ENCODE results near the gene UBE2N. TPM values are rescaled to one million over a fixed set of nuclear protein-coding genes. Genes with fewer than 3 reads are reported as not detected.

Gene UBE2N
- total RNA-seq, 1 experiment from 2014 or later, result 124 TPM

DNA sequence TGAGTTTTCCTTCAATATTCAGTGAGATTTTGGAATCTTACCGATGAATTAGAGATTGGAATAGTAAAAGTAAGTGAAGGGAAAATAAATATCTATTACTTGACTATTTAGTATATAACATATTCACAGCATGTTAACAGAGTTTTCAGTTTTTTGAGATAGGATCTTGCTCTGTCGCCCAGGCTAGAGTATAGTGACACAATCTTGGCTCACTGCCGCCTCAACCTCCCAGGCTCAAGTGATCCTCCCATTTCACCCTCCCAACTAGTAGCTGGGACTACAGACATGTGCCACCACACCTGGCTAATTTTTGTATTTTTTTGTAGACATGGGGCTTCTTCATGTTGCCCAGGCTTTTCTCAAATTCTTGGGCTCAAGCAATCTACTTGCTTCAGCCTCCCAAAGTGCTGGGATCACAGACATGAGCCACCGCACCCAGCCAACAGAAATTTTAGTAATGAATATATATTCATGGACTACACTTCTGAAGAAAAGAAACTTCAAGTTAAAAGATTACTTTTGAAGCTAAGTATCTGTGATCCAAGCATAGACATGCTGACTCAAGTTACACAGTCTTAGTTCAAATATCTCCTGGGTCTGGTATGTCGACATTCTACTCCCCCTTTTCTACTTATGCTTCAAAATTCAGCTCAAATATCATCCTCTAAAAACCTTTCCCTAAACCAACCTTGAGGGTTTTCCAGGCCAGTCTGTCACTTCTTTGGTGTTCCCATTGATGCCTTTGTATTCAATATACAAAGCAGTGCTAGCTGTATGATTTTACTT, 13.8 kb downstream of the UBE2N start:
- Histone ChIP-seq H3K36me3 (ENCODE audit: insufficient read depth, low read length) (no peaks in the 10 kb centered on the region), H3K9me3 (ENCODE audit: low read length) (no peaks in the 10 kb centered on the region), H3K27me3 (ENCODE audit: low read length) (no peaks in the 10 kb centered on the region), H2AFZ (ENCODE audit: low read length) (no peak overlapping the region), H3K9me2 (replicated peaks; ENCODE audit: insufficient read depth, low read length) (no peaks in the 10 kb centered on the region), H3K4me3 (ENCODE audit: low read length) (no peak overlapping the region), H3K4me1 (ENCODE audit: low read length) (peaks cover 33% of the 10 kb centered on the region), H3K9ac (ENCODE audit: low read length) (no peak overlapping the region), H4K20me1 (ENCODE audit: insufficient read depth, low read depth, low read length) (peaks cover 90% of the 10 kb centered on the region), H3K27ac (ENCODE audit: low read length) (no peak overlapping the region), H3K79me2 (ENCODE audit: low read length) (peaks cover 90% of the 10 kb centered on the region), H3K4me2 (ENCODE audit: low read depth, low read length, poor library complexity, severe bottlenecking) (no peak overlapping the region)
- DNase-seq, result no peak

DNA sequence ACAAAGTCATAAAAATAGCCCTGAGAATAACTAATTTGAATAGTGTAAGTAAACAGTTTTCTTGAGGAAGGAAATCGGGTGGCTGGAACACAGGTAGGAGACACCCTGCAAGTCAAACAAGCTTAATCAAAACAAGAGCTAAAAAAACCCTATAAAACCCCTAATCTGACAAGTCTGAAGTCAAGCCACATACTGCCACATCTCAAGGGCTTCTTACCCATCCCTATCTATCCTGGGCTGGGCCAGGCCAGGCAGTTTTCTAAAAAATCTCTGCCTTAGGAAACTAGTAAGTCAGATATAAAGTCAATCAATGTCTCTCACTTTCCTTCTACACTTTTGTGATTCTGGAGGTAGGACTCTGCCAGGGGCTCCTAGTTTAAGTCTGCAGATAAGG, 15.3 kb downstream of the UBE2N start:
- peaks cover 93% of the 10 kb centered on the region for H4K20me1 ChIP-seq (ENCODE audit: insufficient read depth, low read depth, low read length)
- no peaks in the 10 kb centered on the region for H3K9me3 ChIP-seq (ENCODE audit: low read length)
- peaks cover 90% of the 10 kb centered on the region for H3K79me2 ChIP-seq (ENCODE audit: low read length)
- no peak overlapping the region for H3K4me3 ChIP-seq (ENCODE audit: low read length)
- no peak overlapping the region for H3K4me2 ChIP-seq (ENCODE audit: low read depth, low read length, poor library complexity, severe bottlenecking)
- no peaks in the 10 kb centered on the region for H3K36me3 ChIP-seq (ENCODE audit: insufficient read depth, low read length)
- H3K27me3 ChIP-seq (ENCODE audit: low read length), result no peaks in the 10 kb centered on the region
- H3K27ac ChIP-seq (ENCODE audit: low read length), result no peak overlapping the region
- no peak overlapping the region for H3K9ac ChIP-seq (ENCODE audit: low read length)
- peaks cover 46% of the 10 kb centered on the region for H3K4me1 ChIP-seq (ENCODE audit: low read length)
- no peak for DNase-seq
- no peak overlapping the region for H2AFZ ChIP-seq (ENCODE audit: low read length)
- H3K9me2 ChIP-seq (replicated peaks; ENCODE audit: insufficient read depth, low read length), result no peaks in the 10 kb centered on the region

DNA sequence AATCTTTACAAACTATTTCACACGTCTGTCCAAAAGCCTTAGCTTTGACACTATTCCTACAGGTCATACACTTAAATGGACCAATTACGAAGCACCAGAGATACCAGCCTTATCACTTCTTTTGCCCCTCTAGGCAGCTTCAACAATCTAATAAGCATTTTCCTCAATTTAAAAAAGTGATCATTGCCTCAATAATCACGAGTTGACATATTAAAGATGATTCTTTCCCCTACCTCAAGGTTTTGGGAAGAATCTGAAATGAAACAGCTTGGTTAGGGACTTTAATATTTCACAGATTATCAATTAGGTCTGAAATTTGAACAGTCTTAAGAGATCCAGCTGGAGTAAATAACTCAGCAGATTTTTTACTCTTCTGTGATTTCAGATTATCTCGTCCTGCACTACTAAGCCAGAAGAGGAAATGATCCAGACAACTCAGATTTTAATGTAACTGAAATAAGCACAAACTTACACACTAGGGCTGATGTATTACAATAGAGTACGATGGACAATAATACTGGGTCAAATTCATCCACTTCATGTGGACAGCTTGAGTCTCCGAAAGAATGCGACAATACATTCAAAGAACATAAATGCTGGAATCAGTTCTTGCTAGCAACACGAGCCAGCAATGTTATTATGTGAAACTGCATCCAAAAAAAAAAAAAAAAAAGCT, 15.9 kb downstream of the UBE2N start:
- DNase-seq, result no peak
- Histone ChIP-seq H2AFZ (ENCODE audit: low read length) (no peak overlapping the region), H4K20me1 (ENCODE audit: insufficient read depth, low read depth, low read length) (peaks cover 92% of the 10 kb centered on the region), H3K4me2 (ENCODE audit: low read depth, low read length, poor library complexity, severe bottlenecking) (no peak overlapping the region), H3K4me1 (ENCODE audit: low read length) (peaks cover 46% of the 10 kb centered on the region), H3K36me3 (ENCODE audit: insufficient read depth, low read length) (no peaks in the 10 kb centered on the region), H3K9me2 (replicated peaks; ENCODE audit: insufficient read depth, low read length) (no peaks in the 10 kb centered on the region), H3K4me3 (ENCODE audit: low read length) (no peak overlapping the region), H3K27me3 (ENCODE audit: low read length) (no peaks in the 10 kb centered on the region), H3K27ac (ENCODE audit: low read length) (no peak overlapping the region), H3K79me2 (ENCODE audit: low read length) (peaks cover 87% of the 10 kb centered on the region), H3K9ac (ENCODE audit: low read length) (no peak overlapping the region), H3K9me3 (ENCODE audit: low read length) (no peaks in the 10 kb centered on the region)

DNA sequence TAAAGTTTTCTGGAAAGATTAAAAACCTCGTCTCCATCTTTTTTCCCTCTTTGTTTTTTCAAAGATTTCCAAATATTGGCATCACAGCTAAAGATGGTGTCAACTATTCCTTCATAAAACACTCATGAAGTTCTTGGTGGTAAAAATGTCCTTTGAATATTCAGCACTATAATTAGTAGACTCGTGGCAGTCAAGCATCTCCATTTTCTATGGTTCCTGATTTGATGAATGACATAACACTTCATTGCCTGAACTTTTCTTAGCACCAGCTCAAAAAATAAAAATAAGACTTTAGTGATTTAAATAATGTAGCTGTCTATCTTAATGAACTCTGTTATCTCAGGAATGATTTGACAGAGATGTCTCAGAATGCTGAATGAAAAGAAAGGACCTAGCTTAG, 19.7 kb downstream of the UBE2N start:
- Histone ChIP-seq H3K27me3 (ENCODE audit: low read length) (no peaks in the 10 kb centered on the region), H3K4me3 (ENCODE audit: low read length) (no peak overlapping the region), H3K4me2 (ENCODE audit: low read depth, low read length, poor library complexity, severe bottlenecking) (peak overlapping the region; percentile 28), H3K9me3 (ENCODE audit: low read length) (no peaks in the 10 kb centered on the region), H3K79me2 (ENCODE audit: low read length) (peaks cover 95% of the 10 kb centered on the region), H2AFZ (ENCODE audit: low read length) (no peak overlapping the region), H4K20me1 (ENCODE audit: insufficient read depth, low read depth, low read length) (peaks cover 93% of the 10 kb centered on the region), H3K9ac (ENCODE audit: low read length) (no peak overlapping the region), H3K9me2 (replicated peaks; ENCODE audit: insufficient read depth, low read length) (no peaks in the 10 kb centered on the region), H3K36me3 (ENCODE audit: insufficient read depth, low read length) (no peaks in the 10 kb centered on the region), H3K27ac (ENCODE audit: low read length) (no peak overlapping the region), H3K4me1 (ENCODE audit: low read length) (peaks cover 68% of the 10 kb centered on the region)
- DNase-seq, result no peak

DNA sequence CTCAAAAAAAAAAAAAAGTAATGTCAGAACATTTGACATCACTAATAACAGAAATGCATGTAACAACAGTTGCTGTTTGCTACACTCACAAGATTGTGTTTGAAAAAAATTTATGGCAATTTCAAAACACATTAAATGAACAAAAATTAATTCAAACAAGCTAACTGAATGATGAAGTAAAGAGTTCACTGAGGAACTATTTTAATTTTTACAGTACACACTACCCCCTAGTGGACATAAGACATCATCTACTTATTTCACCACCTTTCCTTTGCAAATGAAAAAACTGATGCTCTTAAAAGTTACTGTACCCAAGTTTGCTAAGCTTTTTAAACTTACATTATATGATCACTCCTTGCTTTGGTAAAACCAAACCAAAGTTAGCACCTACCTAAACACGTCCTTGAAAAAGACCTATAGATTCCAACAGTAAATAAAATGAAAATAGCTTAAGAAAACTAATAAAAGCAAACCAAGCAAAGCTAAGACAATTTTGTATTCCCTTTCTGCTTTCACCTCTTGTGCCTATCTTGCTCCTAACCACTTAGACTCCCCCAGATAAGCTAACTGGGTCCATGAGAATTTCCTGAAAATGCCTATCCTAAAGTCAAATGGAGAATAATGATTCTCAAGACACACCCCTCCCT, 22.2 kb downstream of the UBE2N start:
- Histone ChIP-seq H3K27me3 (ENCODE audit: low read length) (no peaks in the 10 kb centered on the region), H3K9me2 (replicated peaks; ENCODE audit: insufficient read depth, low read length) (no peaks in the 10 kb centered on the region), H4K20me1 (ENCODE audit: insufficient read depth, low read depth, low read length) (peaks cover 77% of the 10 kb centered on the region), H3K9ac (ENCODE audit: low read length) (no peak overlapping the region), H3K9me3 (ENCODE audit: low read length) (no peaks in the 10 kb centered on the region), H3K4me1 (ENCODE audit: low read length) (peaks cover 70% of the 10 kb centered on the region), H3K79me2 (ENCODE audit: low read length) (peaks cover 95% of the 10 kb centered on the region), H2AFZ (ENCODE audit: low read length) (no peak overlapping the region), H3K4me3 (ENCODE audit: low read length) (no peak overlapping the region), H3K4me2 (ENCODE audit: low read depth, low read length, poor library complexity, severe bottlenecking) (no peak overlapping the region), H3K27ac (ENCODE audit: low read length) (no peak overlapping the region), H3K36me3 (ENCODE audit: insufficient read depth, low read length) (no peaks in the 10 kb centered on the region)
- peak; percentile 81 for DNase-seq

DNA sequence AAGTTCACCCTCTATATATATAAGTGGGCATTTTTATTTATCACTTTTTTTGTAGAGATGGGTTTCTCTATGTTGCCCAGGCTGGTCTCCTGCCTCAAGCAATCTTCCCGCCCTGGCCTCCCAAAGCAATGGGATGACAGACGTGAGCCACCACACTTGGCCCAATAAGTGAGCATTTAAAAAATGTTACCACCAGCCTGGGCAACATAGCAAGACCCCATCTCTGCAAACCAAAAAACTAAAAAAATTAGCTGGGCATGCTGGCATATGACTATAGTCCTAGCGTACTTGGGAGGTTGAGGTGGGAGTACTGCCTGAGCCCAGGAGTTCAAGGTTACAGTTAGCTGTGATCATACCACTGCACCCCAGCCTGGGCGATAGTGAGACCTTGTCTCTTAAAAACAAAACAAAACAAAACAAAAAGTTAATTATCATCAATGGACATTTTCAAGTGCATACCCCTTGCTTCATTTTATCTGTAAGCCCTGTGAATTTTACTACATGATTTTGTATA, 23.7 kb downstream of the UBE2N start:
- H3K36me3 ChIP-seq (ENCODE audit: insufficient read depth, low read length), result no peaks in the 10 kb centered on the region
- peaks cover 55% of the 10 kb centered on the region for H3K4me1 ChIP-seq (ENCODE audit: low read length)
- H4K20me1 ChIP-seq (ENCODE audit: insufficient read depth, low read depth, low read length), result peaks cover 63% of the 10 kb centered on the region
- no peak overlapping the region for H3K4me2 ChIP-seq (ENCODE audit: low read depth, low read length, poor library complexity, severe bottlenecking)
- H3K9ac ChIP-seq (ENCODE audit: low read length), result no peak overlapping the region
- H2AFZ ChIP-seq (ENCODE audit: low read length), result no peak overlapping the region
- H3K9me2 ChIP-seq (replicated peaks; ENCODE audit: insufficient read depth, low read length), result no peaks in the 10 kb centered on the region
- H3K27ac ChIP-seq (ENCODE audit: low read length), result no peak overlapping the region
- no peak overlapping the region for H3K4me3 ChIP-seq (ENCODE audit: low read length)
- no peaks in the 10 kb centered on the region for H3K27me3 ChIP-seq (ENCODE audit: low read length)
- no peak for DNase-seq
- peaks cover 93% of the 10 kb centered on the region for H3K79me2 ChIP-seq (ENCODE audit: low read length)
- no peaks in the 10 kb centered on the region for H3K9me3 ChIP-seq (ENCODE audit: low read length)

DNA sequence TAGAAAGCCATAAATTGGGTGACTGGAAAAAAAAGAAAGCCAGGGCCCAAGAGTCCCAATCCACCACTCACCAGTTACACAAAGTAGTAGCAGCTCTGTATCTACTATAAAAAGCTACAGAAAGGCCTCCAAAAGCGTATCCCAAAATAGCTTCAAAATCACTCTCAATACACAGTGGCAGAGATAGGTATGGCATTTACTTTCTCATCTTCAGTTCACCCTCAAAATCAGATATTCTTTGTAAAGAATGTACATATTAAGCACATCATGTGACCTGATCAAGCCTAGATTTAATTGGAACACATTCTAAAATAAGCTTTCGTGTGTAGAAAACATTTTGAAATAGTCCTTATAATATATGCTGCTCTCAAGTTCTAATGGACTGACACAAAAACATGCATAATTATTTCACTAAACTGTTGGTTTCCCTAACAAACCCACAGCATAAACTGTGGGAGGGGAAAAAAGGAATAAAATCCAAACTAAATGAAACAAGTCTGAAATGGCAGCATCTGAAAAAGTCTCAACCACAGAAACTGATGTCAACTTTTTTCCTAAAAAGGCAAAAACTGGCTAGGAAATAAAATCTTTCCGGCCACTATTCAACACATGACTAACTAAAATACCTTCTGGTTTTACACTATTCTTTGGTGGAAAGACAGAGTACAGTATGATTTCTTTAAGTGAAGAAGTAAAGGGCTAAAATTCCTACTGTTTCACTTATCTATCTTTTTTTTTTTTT, 25.9 kb downstream of the UBE2N start:
- Histone ChIP-seq H3K4me3 (ENCODE audit: low read length) (no peak overlapping the region), H4K20me1 (ENCODE audit: insufficient read depth, low read depth, low read length) (peaks cover 43% of the 10 kb centered on the region), H3K27me3 (ENCODE audit: low read length) (no peaks in the 10 kb centered on the region), H3K79me2 (ENCODE audit: low read length) (peaks cover 96% of the 10 kb centered on the region), H3K9me3 (ENCODE audit: low read length) (no peaks in the 10 kb centered on the region), H3K4me1 (ENCODE audit: low read length) (peaks cover 42% of the 10 kb centered on the region), H3K4me2 (ENCODE audit: low read depth, low read length, poor library complexity, severe bottlenecking) (peak overlapping the region; percentile 3), H3K36me3 (ENCODE audit: insufficient read depth, low read length) (no peaks in the 10 kb centered on the region), H3K27ac (ENCODE audit: low read length) (no peak overlapping the region), H2AFZ (ENCODE audit: low read length) (no peak overlapping the region), H3K9me2 (replicated peaks; ENCODE audit: insufficient read depth, low read length) (no peaks in the 10 kb centered on the region), H3K9ac (ENCODE audit: low read length) (no peak overlapping the region)
- no peak for DNase-seq
